HepG2 (cell line): ENCODE data around the gene SLC23A2. TPM values are rescaled to one million over a fixed set of nuclear protein-coding genes. Genes with fewer than 3 reads are reported as not detected.

ENCODE experiments used
- ATAC-seq: fragments of 200-7000 bp; cut with Tn5 transposase; 3 replicates; pipeline ENCODE4 v1.9.1; 2020; ENCODE audit warnings: mild to moderate bottlenecking, moderate library complexity
- BruUV-seq: library from RNA; stranded (reverse); fragments of 400-500 nt; replicated peaks from 2 replicates; lab custom pipeline; 2021; lab: Mats Ljungman, UMichigan
- CTCF ChIA-PET: fragments of 300-600 bp; formaldehyde crosslinking; extraction: SDS; loops from one replicate; lab custom pipeline; 2021; ENCODE audit warnings: low total read pairs, inconsistent platforms, low intra/inter-chr PET ratio; lab: Yijun Ruan, JAX
- POLR2A ChIA-PET: fragments of 350-600 bp; sonication (Branson Sonifier 250); formaldehyde crosslinking; loops from one replicate; lab custom pipeline; 2020; ENCODE audit warnings: antibody characterized with exemption, inconsistent platforms; lab: Yijun Ruan, JAX
- DNase-seq: peaks from one replicate; pipeline ENCODE4 v3.0.0-alpha.2; 2015; ENCODE audit warnings: low spot score
- FAIRE-seq: peaks from 3 replicates; lab custom pipeline; 2011; peaks lifted over from hg19 to GRCh38; lab: Jason Lieb, UNC
- H2AFZ ChIP-seq: one replicate; pipeline ENCODE4 v1.6.1; 2011; ENCODE audit warnings: low read length, inconsistent platforms
- H3K27ac ChIP-seq: fragments of 300-600 bp; 3 replicates; pipeline ENCODE4 v1.8.0; 2011; ENCODE audit warnings: mixed run types, mild to moderate bottlenecking, mixed read lengths, low read length, inconsistent platforms; ENCODE audit not compliant: insufficient read depth; ENCODE audit errors: extremely low read length
- H3K27me3 ChIP-seq, 2 experiments: fragments of 200-600 bp in 1 of 2; 2 replicates in 1 of 2; 3 replicates in 1 of 2; pipeline versions ENCODE4 v1.6.0 to v1.8.0; 2011; ENCODE audit warnings: low read length in 2 of 2, mild to moderate bottlenecking in 2 of 2, moderate library complexity in 2 of 2, inconsistent platforms in 1 of 2; ENCODE audit not compliant: insufficient read depth in 2 of 2, control insufficient read depth in 1 of 2
- H3K36me3 ChIP-seq, 2 experiments: fragments of 200-600 bp in 1 of 2; replicated peaks in 1 of 2; 2 replicates in 1 of 2; 3 replicates in 1 of 2; pipeline versions ENCODE4 v1.5.1 to v1.8.0; 2011; ENCODE audit warnings: low read length in 2 of 2, inconsistent platforms in 1 of 2; ENCODE audit not compliant: insufficient read depth in 2 of 2, control insufficient read depth in 1 of 2
- H3K4me1 ChIP-seq: 2 replicates; pipeline ENCODE4 v1.5.1; 2012; ENCODE audit warnings: low read length, inconsistent platforms; ENCODE audit not compliant: insufficient read depth
- H3K4me2 ChIP-seq: 2 replicates; pipeline ENCODE4 v1.6.0; 2011; ENCODE audit warnings: low read depth, low read length, inconsistent platforms
- H3K4me3 ChIP-seq, 3 experiments: fragments of 200-600 bp in 1 of 3; sonication (generic), shearing (Covaris generic) in 1 of 3; replicated peaks in 1 of 3; 2 replicates each; pipeline ENCODE4 v1.5.1; 2011 to 2016; ENCODE audit warnings: low read length in 3 of 3, inconsistent platforms in 2 of 3, low read depth in 2 of 3, mild to moderate bottlenecking in 2 of 3, control low read depth in 1 of 3, mixed read lengths in 1 of 3; ENCODE audit not compliant: insufficient read depth in 1 of 3
- H3K79me2 ChIP-seq: one replicate; pipeline ENCODE4 v1.6.1; 2011; ENCODE audit warnings: low read length, inconsistent platforms; ENCODE audit not compliant: insufficient read depth
- H3K9ac ChIP-seq: 2 replicates; pipeline ENCODE4 v1.6.0; 2011; ENCODE audit warnings: mild to moderate bottlenecking, low read depth, low read length, inconsistent platforms; ENCODE audit not compliant: insufficient read depth
- H3K9me3 ChIP-seq: 2 replicates; pipeline ENCODE4 v1.5.1; 2012; ENCODE audit warnings: mild to moderate bottlenecking, low read length
- H4K20me1 ChIP-seq: 2 replicates; pipeline ENCODE4 v1.6.0; 2011; ENCODE audit warnings: inconsistent platforms, mild to moderate bottlenecking, low read length, moderate library complexity; ENCODE audit not compliant: insufficient read depth
- AGO2 ChIP-seq: fragments of 200-400 bp; formaldehyde crosslinking; optimal IDR thresholded peaks from 2 replicates; pipeline ENCODE3; 2017; ENCODE audit warnings: mild to moderate bottlenecking, low read depth, low read length, moderate library complexity
- CHCHD3 ChIP-seq: sonication (generic); formaldehyde crosslinking; IDR thresholded peaks from 2 replicates; pipeline ENCODE4 v1.8.0; 2022; ENCODE audit warnings: mild to moderate bottlenecking, missing genetic modification reagents, moderate library complexity
- HNF4A ChIP-seq: sonication (generic); formaldehyde crosslinking; IDR thresholded peaks from 2 replicates; pipeline ENCODE4 v1.4.0; 2020; ENCODE audit warnings: missing genetic modification reagents
- KLF16 ChIP-seq, 2 experiments: sonication (generic) in 1 of 2; formaldehyde crosslinking in 1 of 2; IDR thresholded peaks; 2 replicates each; pipeline versions ENCODE4 v1.6.1 to v1.8.0; 2016 to 2023; ENCODE audit warnings: missing genetic modification reagents in 2 of 2, missing compliant biosample characterization in 1 of 2
- MXD4 ChIP-seq: IDR thresholded peaks from 2 replicates; pipeline ENCODE4 v1.6.1; 2016; ENCODE audit warnings: mild to moderate bottlenecking, missing biosample characterization, missing genetic modification reagents
- TCF12 ChIP-seq, 2 experiments: fragments of 450-650 bp in 1 of 2; sonication (generic) in 1 of 2; formaldehyde crosslinking in 1 of 2; IDR thresholded peaks; 2 replicates each; pipeline versions ENCODE4 v1.6.1 to v1.8.0; 2017 to 2022; ENCODE audit warnings: antibody characterized with exemption in 1 of 2, mild to moderate bottlenecking in 1 of 2, missing genetic modification reagents in 1 of 2, moderate library complexity in 1 of 2
- ZNF12 ChIP-seq: sonication (generic); formaldehyde crosslinking; IDR thresholded peaks from 2 replicates; pipeline ENCODE4 v1.5.0; 2020; ENCODE audit warnings: missing genetic modification reagents
- WGBS: methylation state at CpG from one replicate; pipeline ENCODE4 v1.1.6; 2017; ENCODE audit warnings: low lambda C conversion rate; 5-methylcytosine and 5-hydroxymethylcytosine counted together
- in situ Hi-C: cut with HindIII; loops from 2 replicates; pipeline ENCODE4 v1.10.0; 2017; ENCODE audit warnings: low pct_unique_long_range_greater_than_20kb; ENCODE audit not compliant: extremely low pct_ligation_motif_present
- intact Hi-C: fragments of 100-400 bp; cut with micrococcal nuclease; formaldehyde crosslinking; loops from one replicate; pipeline ENCODE4 v1.10.0; 2022; ENCODE audit not compliant: unreplicated experiment
- polyA plus RNA-seq, 8 experiments: library from polyadenylated mRNA; depleted of rRNA in 3 of 8; stranded (reverse) in 7 of 8; unstranded in 1 of 8; fragments of >200 nt; fragmentation: Illumina TruSeq in 4 of 8; extraction: Trizol in 4 of 8; gene quantifications; 2 replicates each; pipeline versions ENCODE4 v1.2.1 to v1.2.3, GENCODE V29; 2011 to 2016; ENCODE audit warnings: low read depth in 4 of 8, missing spikeins in 1 of 8, mixed read lengths in 1 of 8; ENCODE audit not compliant: insufficient read depth in 1 of 8
- total RNA-seq, 5 experiments: library from RNA; depleted of rRNA; stranded (reverse); fragments of >200 nt; fragmentation: Illumina TruSeq; extraction: Trizol; gene quantifications; 2 replicates each; pipeline ENCODE4 v1.2.3, GENCODE V29; 2016; ENCODE audit warnings: low read depth in 1 of 5
- TF ChIP-seq, protein P1 (sequence below): IDR thresholded peaks from 2 replicates; pipeline ENCODE4 v1.6.1; 2012; ENCODE audit warnings: low read depth, low read length, improper control_type of control experiment

The SLC23A2 gene
- total and polyA plus RNA-seq, 2 of the 13 experiments (the other 11 are each of a cell fraction or from before 2014, with no cell fraction given): 42.2 to 51.2 TPM

DNA sequence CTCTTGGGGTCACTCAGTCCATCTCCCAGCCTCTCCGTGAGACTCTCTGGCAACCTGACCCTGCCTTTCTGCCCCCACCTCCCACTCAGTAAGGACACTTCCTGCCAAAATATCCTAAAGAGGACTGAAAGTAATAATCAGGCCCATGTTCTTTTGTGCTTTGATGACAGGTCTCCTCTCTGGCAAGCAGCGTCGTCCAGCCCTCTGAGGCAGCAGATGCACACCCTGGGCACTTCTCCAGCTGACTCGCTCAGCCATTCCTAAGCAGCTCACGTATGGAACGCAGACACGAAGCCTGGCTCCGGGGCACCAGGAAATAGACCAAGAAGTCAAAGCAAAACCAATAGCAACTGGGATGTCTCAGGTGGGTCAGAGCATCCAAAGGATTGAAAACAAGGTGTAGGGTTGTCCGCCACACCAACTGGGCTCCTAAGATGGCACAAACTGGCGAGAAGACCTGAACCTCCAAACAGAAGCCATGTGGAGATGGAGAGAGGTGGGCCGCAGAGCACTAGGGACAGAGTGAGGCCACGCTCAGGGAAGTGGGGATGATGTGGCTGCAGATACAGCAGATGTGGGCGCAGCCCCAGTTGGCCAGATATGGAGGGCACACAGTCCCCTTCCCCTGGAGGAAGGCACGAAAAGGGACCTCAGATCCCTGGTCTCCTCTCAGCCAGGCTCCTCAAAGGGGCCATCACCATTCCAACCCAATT, 180.3 kb downstream of the SLC23A2 start:
- no peak overlapping the region for H3K9ac ChIP-seq
- POLR2A ChIA-PET: no interaction called here
- H3K4me1 ChIP-seq: peaks cover 28% of the 10 kb centered on the region
- H3K9me3 ChIP-seq: no peaks in the 10 kb centered on the region
- ATAC-seq (no peak), DNase-seq (no peak), FAIRE-seq (no peak)
- no peak overlapping the region for H2AFZ ChIP-seq
- CTCF ChIA-PET: no interaction called here
- intact Hi-C loops: no loop called here
- peaks cover 23 to 50% of the 10 kb centered on the region in 2 experiments for H3K27me3 ChIP-seq
- in situ Hi-C loops: no loop called here
- 44% methylated on average over 14 of the region's 14 CpGs for WGBS
- H3K36me3 ChIP-seq: no peaks in the 10 kb centered on the region
- H3K27ac ChIP-seq: no peak overlapping the region
- BruUV-seq: no TSS peak
- H4K20me1 ChIP-seq: no peaks in the 10 kb centered on the region
- H3K4me2 ChIP-seq: no peak overlapping the region
- TF ChIP-seq AGO2 (no peak), KLF16 (CRISPR knock-in tag; IDR thresholded peaks at IDR 0.05) (no peak), MXD4 (CRISPR knock-in tag) (no peak), TCF12 (IDR thresholded peaks at IDR 0.05) (no peak), TCF12 (CRISPR knock-in tag; IDR thresholded peaks at IDR 0.05) (no peak), CHCHD3 (CRISPR knock-in tag) (0 out of 2 replicates have a peak, but pooled peaks have one; percentile 35), HNF4A (CRISPR knock-in tag) (no peak), ZNF12 (no peak)
- TF ChIP-seq, protein P1, sequence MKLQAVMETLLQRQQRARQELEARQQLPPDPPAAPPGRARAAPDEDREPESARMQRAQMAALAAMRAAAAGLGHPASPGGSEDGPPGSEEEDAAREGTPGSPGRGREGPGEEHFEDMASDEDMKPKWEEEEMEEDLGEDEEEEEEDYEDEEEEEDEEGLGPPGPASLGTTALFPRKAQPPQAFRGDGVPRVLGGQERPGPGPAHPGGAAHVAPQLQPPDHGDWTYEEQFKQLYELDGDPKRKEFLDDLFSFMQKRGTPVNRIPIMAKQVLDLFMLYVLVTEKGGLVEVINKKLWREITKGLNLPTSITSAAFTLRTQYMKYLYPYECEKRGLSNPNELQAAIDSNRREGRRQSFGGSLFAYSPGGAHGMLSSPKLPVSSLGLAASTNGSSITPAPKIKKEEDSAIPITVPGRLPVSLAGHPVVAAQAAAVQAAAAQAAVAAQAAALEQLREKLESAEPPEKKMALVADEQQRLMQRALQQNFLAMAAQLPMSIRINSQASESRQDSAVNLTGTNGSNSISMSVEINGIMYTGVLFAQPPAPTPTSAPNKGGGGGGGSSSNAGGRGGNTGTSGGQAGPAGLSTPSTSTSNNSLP: no peak
- H3K79me2 ChIP-seq: no peaks in the 10 kb centered on the region
- no peak overlapping the region for H3K4me3 ChIP-seq
